NOMO-1 treated with DMSO at 0.1 percent for 48 hours (cell line): Measurements from ENCODE around the gene SAMD4A.

ENCODE experiments used
- DNase-seq: peaks from one replicate; lab custom pipeline; 2025; ENCODE audit not compliant: unreplicated experiment; lab: John Stamatoyannopoulos, UW

The SAMD4A gene

DNA sequence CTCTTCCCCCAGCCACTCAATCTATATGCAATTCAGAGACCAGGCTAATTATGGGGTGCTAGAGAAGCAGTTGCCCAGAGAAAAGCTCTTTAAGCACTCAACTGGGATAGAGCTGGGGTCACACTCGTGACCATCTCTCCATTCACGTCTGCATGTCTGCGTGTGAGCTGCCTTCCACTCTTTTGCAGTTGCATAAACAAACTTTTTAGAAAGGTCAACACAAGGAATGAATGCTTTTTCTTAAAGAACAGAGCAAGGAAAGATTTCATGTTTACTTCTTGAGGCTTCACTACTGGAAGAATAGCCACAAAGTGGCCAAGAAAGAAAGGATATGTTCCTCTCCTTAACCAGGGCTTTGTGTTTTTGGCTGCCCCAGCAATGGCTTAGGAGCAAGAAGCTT is 151.1 kb downstream of the SAMD4A start:
- DNase-seq = no peak

DNA sequence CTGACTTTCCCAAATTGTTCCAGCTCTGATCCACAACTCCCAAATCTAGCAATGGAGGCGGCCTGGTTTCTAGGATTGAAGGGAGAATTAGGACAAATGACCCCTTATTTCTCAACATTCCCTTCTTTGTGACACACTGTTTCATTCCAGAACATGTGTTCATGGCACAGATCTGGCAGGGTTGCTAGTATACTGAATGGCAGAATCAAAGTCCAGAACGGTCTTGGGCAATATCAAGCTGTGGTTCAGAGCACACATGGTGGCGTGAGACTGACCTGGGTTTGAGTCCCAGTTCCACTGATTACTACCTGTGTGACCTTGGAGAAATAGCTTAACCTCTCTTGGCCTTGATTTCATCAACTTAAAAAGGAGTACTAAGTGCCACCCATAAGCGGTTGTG is 152.5 kb downstream of the SAMD4A start:
- no peak for DNase-seq

DNA sequence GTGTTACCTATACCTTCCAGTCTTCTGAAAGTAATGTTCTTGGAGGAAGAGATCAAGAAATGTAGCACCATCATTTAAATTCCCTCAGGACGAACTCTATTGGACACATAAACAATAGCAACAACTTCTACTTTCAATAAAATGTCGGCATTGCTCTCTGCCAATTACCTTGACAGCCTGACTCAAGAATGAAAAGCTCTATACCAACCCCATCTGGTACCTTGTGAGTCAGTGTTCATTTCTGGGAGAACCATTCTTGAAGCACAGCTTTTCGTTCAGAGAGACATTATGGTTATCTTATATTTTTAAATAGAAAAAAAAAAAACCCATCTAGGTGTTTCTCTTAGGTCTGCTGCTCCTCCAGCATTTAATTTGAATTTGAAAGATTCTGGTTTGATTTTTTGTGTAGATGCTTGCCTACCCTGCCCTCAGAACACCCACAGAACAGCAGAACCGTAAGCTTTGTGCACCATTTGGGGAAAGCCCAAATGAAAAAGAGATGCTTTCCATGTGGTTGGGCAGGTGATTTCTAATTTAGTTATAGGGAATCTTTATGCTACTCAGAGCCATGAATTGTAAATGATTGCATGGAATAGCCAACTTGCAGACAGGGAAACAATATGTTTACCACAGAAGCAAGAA is 156.0 kb downstream of the SAMD4A start:
- DNase-seq = peak; percentile 2

DNA sequence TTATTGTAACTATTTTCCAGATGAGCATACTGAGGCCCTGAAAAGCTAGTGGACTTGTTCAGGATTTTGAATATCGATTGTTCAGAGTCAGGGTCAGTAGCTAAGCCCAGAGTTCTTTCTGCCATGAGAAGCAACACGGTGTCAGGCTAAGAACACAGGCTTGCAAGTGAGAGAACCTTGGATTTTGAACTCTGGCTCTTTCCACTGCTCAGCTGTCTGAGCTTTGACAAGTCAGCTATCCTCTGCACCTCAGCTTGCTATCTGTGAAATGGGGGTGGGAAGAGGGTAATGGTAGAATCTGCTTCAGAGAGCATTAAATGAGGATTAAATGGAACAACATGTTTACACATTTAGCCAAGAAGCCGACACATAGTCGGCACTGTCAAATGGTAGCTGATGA is 157.2 kb downstream of the SAMD4A start:
- DNase-seq = no peak

DNA sequence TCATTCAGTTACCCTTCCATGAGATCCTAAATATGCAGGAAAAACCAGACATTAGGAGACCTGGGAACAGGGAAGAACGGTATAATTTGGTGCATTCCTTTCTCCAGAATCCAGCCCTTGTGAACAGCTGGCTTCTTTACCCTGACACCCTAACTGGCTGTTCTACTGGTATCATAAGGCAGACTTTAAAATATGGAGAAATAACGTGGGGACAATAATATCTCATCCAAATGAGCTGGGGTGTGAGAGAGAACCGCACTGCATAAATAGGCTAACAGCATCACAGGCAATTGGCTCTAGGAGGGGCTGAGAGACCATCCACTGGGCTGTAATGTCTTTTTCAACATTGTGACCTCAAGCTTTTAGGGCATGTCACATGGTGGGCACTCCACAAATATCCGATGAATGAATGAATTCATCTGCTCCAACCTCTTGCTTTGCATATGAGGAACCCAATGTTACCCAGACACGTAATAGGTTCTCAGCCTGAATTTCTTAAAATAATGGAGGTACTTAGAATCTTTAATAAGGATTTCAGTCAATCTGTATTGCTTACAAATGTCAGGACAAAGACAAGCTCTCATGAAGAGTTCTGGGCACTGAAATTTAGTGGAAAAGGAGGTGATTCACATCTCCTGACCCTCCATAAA is 157.9 kb downstream of the SAMD4A start:
- no peak for DNase-seq

DNA sequence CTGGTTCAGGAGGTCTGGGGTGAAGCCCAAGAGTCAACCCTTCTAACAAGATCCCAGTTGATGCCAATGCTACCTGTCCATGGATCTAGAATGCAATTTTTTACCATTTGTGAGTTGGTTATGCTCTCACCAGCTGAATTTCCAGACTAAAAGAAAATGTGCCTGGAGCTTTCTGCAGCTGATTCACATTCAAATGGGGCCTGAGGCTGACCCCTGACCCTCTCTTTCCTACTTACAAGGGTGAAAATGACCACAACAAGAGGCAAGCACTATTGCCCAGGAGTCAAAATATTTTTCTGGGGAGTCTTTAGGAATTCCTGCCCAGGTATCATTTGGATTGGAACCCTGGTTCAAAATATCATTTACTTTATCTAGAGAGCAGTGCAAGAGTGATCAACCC is 159.1 kb downstream of the SAMD4A start:
- no peak for DNase-seq

DNA sequence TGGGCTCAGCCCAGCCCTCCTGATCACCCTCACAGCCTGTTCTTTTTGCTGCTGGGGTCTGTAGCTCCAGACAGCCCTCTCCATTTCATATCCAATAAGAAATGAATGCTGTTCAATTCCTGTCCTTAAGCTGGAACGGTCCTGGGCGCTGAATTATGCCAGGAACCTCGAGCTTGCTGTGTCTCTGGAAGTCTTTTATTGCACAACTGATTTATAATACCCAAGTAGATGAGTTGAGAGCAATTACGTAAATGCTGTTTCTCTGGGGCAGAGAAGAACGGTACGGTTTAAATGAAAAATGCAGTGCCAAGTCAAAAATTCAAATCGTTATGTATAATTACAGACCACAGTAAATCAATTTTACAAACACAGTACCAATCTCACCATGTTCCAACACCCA is 161.0 kb downstream of the SAMD4A start:
- no peak for DNase-seq

DNA sequence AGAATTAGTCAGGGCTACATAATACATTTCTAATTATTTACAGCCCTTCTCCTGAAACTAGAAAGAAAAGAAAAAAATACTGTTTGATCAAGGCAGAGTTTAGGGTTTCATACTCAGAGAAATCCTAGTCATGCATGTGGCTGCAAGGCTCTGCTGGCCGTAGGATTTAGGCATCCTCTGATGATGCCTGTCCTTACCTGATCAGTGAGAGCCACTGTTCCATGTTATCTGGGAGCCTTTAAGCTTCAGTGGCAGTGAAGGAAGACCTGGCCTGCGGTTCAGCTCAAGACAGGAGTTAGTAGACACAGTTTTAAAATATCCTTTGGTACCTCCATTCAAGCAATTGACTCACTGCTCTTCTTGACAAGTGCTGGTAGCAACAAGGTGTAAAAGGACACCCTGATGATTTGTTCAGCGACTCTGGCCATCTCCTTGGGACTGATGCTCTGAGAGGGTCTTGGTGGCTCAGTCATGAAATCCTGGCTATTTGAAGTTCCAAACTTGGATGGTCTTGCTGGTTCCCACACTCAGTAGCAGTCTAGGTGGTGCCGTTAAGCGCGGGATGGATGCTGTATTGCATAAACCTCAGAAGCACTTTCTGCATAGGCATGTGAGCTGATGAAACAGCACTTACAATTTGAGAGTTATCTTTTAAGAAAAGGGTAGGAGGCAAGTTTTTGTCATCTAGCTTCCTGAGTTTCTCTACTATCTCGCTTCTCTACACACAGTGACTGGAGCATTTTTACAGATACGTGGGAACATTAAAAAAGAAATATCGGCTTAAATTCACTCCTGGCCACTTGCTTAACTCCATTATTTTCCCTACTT is 162.0 kb downstream of the SAMD4A start:
- DNase-seq = no peak

DNA sequence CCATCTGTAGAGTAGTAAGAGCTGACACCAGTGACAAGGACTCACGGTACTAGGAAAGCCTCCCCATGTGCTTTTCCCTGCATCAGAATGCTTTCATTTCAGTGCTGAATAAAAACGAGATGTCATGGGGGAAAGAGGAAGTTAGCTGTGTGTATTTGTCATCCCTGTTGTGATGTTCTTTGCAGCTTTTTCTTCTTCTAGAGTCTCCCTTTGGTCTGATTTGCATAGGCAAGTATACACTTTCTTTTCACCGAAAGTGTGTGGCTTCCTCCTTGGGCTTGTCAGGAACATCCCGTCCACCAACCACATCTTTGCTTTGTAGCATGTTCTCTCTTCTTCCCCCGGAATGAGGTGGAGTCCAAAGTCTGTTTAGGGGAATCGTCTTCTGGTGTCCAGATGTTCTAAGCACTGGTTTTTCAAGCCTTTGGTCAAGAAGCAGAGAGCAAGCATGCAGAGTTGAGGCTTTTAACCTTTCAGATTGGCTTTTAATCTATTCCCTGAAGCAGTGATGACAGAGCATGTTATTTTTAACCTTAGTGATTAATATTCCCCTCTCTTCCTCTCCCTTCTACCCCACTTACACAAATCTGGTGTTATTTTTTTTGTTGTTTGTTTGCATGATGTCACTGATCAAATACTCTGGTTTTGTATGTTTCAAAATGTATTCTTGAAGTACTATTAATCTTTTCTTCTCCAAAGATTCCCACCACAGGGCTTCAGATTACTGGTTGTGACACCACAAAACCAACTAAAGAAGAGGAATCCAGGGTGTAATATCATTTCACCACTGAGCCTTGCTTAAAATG is 163.4 kb downstream of the SAMD4A start:
- peak; percentile 73 for DNase-seq

DNA sequence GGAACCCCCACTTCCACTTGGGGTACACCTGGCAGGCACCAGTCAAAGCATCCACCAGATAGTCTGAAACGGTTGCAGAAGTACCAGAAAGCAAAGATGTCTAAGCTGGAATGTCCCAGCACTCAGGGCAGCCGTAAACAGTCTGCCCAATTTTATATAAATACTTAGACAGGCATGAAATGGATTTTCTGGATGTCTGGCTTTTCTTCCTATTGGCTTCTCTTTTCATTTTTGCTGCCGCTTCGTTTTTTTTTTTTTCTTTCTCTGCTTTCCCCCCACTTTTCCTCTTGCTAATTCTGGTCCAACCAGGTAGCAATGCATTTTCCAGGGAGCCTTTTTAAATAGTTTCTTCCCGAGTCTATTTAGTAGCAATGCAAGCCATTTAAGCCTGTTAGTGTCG is 168.0 kb downstream of the SAMD4A start:
- no peak for DNase-seq

DNA sequence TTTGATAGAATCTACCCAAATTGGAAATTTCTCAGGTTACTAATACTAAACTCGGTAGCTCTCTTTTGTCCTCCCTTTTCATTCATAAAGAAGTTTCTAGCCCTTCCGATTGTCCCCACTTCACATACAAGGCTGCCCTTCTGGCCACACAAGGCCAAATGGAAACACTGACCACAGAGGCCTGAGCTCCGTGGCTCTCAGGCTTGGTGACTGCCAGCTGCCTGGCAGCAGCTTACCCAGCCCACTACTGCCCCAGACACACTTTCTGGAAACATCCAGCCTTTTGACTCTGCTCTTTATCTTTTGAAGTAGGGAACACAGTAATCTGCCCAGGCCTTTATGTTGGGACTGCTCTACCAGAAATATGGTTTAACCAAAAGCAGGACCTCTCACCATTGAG is 168.5 kb downstream of the SAMD4A start:
- DNase-seq = no peak

DNA sequence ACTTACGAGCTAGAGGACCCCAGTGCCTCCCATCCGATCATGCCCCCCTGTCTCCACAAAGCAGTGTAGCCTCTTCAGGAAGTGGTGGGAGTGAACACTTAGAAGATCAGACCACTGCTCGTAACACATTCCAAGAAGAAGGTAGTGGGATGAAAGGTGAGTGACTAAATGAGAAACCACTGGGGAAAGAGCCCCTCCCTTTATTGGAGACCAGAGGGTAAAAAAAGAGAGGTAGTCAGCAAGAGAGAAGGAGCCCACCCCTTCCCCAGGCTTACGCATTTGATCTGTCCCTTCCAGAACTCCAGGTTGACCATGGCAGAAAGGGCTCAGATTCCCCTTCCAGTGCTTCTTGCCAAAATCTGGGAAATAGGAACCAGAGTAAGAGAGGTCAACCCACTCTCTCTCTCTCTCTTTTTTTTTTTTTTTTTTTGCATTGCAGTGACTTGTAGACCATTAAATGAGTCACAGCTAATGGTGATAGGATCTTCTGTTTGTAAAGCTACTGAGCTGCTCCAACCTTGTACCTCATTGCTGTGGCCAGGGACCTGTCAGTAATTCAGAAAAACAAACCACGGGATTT is 170.3 kb downstream of the SAMD4A start:
- DNase-seq = no peak

DNA sequence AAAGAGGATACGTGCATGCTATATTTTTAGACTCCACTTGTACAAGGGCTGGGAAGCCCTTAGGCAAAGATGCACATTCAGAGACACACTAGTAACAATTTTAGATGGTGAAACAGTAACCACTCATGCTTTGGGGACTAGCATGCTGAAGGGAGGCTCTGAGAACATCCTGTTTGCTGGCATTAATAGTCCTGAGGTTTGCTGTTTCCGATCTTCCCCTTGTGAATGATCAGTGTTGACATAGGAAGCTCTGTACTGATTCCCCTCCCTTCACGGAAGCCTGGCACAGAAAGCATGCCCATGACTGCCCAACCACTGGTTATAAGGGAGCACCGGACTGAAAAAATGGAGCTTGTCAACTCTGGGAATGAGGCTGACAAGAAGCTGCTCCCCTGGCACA is 171.1 kb downstream of the SAMD4A start:
- no peak for DNase-seq

DNA sequence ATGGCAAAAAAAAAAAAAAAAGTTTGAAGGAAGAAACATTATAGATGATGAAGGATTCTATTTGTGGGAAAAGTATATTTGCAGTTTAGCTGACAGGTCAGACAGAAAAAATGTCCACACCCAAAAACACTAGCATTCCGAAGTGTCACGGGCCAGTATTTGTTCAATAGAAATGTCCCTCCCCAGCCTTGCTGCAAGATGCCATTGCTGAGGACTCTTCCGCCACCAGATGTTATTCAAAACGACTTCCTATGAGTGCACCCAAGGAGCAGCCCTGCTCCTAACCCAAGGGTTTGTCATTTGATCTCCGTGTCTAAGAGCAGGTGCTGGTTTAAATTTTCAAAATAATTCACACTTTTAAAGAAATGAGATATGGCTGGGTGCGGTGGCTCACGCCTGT is 172.6 kb downstream of the SAMD4A start:
- DNase-seq = no peak

DNA sequence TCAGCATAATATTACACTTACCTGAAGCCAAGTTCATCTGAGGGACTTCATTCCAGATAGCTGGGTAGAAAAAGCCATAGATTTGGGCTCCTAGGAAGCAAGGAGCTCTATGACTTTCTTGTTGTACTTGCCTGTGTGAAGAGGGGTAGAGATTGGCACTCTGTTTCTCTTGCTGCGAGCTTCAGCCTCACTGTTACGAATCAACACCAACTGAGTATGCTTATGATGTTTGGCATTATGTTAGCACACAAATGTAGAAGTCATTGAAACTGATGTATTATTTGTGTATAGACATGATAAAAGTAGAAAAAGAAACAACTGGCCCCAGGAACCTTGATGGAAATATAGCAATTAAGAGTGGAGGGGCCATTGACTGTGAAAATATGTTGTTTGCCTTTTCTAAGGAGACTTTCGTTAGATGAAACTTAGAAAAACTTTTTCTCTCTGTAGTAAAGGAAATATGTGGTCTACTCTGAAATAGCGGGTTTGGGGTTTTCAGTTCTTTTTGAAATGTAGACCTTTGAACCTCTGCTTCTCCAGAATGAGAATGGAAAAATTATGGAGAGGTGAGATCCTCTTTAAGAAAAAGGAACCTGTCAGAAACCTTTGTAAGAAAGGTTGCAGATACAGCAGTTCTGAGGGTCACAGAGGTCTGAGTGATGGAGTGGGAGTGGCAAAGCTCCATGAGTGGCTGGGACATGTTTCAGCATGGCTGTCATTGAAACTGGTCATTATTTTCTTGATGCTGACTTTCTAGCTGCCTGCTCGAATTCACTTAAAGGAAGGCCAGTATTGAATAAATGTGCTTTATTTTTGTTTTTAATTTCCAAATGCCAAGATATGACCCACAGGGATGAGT is 175.8 kb downstream of the SAMD4A start:
- DNase-seq = no peak

DNA sequence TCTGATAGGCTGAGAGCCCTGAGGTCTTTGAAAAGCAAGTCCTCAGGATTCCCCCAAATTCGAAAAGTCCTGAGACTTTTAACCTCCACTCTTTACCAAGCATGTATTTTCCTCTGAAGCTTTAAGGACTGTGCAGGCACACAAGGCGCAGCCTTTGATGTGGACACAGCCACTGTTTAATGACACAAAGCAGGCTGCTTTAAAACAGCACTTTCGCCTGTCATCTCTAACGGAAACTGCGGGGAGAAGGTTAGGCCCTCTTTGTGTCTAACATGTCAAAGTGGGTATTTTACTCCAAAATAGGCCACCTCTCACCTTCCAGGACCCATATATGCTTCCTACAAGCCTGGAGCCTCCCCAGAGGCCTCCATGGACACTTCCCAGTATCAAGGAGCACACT is 176.5 kb downstream of the SAMD4A start:
- no peak for DNase-seq

DNA sequence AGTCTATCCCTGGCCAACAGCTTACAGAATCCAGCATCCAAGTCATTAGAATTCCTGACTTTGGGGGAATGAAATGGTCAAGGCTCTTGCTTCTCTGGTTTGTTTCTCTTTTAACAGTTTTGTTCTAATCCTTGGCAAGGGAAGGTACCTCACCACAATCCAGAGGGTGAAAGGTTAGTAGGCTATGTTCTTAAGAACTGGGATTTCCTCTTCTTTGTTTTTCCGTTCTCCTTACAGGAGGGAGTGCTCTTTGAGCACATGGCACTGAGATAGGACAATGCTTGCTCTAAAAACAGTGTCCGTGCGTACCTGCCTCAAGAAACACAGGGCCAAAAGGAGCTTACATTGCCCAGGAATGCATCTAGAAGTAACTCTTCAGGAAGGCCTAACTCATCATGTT is 179.1 kb downstream of the SAMD4A start:
- no peak for DNase-seq

DNA sequence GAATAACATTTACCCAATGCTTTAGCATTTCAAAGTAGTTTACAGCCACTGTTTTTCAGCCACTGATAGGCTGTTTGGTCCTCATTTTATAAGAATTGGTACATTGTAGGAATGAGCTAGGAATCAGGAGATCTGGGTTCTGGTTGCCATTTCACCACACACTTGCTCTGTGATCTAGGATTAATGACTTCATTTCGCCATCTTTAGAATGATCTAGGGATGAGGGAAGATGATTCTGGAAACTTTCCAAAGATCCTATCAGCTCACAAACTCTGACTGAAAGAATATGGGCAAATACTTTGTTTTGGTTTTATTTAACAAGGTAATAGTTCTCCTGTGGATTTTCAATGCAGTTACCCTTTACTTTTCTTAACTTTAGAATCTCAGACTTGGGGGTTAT is 180.7 kb downstream of the SAMD4A start:
- DNase-seq = no peak

DNA sequence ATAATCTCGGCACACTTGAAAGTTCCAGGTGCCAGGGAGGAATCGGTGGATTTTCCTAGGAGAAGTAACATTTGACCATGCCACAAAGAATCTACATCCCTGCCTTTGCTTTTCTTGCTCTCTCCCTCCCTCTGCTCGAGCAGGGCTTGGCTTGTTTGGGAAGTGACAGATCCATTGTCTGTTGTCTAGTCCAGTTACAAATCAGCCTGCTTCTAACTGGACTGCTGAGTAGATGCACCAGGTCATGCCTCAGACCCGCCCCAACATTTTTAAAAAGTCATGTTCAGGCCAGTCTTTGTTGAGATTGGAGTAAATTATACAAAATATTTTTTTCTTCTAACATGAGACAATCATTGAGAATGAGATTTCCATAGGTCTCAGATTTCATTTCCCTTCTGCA is 182.3 kb downstream of the SAMD4A start:
- no peak for DNase-seq

DNA sequence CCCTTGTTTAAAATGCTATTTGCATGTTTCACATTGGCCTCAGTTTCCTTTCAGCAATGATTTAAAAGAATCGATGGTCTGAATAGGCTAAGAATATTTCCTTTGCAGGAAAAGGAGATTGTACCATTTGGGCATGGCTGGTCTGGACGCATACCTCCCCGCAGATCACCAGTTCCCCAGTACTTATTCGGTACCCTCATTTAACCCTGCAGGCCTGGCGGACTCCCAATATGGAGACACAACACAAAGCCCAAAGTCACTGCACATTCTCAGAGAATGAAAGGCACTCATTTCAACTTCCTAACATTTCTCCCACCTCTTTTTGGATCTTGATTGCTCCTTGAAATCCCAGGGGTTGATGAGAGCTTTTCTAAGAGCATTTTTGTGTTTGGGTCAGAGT is 182.8 kb downstream of the SAMD4A start:
- no peak for DNase-seq
